ENCODE measurements around the gene ARG1.
"Not testable (repeated sequence)": the region's sequence is repeated elsewhere in the genome, so short reads cannot be mapped to it uniquely, and the experiment has no call there.

ARG1 gene

GRCh38 chr6:131572686-131573415 lies at the start of gene ARG1:
TSS of gene ARG1 (plus strand) at chr6:131573226. CDS start at chr6:131573283, 57 bp downstream.
- DNase-seq = no peak

GRCh38 chr6:131523988-131524673 lies 48.9 kb upstream of the ARG1 start:
- no peak for DNase-seq

- DNase-seq = peak; percentile 13
These were observed 48.2 kb upstream of the ARG1 start for GRCh38 chr6:131524695-131525336.

- not testable (repeated sequence) for DNase-seq
These were observed 42.1 kb upstream of the ARG1 start for GRCh38 chr6:131530936-131531335.

GRCh38 chr6:131531681-131532080 lies 41.3 kb upstream of the ARG1 start:
- DNase-seq = not testable (repeated sequence)

GRCh38 chr6:131532580-131533039 lies 40.4 kb upstream of the ARG1 start:
- DNase-seq = peak; percentile 67

- not testable (repeated sequence) for DNase-seq
These were observed 34.4 kb upstream of the ARG1 start for GRCh38 chr6:131538615-131539014.

- no peak for DNase-seq
These were observed 27.7 kb upstream of the ARG1 start for GRCh38 chr6:131545317-131545716.

- no peak for DNase-seq
These were observed 25.5 kb upstream of the ARG1 start for GRCh38 chr6:131547488-131547887.

- DNase-seq = no peak
These were observed 24.6 kb upstream of the ARG1 start for GRCh38 chr6:131548441-131548840.

- no peak for DNase-seq
These were observed 23.2 kb upstream of the ARG1 start for GRCh38 chr6:131549811-131550210.

GRCh38 chr6:131551902-131552301 lies 21.1 kb upstream of the ARG1 start:
- DNase-seq = no peak

GRCh38 chr6:131552572-131552971 lies 20.5 kb upstream of the ARG1 start:
- no peak for DNase-seq

GRCh38 chr6:131555992-131556391 lies 17.0 kb upstream of the ARG1 start:
- DNase-seq = no peak

- no peak for DNase-seq
These were observed 14.1 kb upstream of the ARG1 start for GRCh38 chr6:131558922-131559321.

GRCh38 chr6:131561925-131562707 lies 10.9 kb upstream of the ARG1 start:
- no peak for DNase-seq

GRCh38 chr6:131565056-131565455 lies 8.0 kb upstream of the ARG1 start:
- no peak for DNase-seq

GRCh38 chr6:131568726-131569125 lies 4.3 kb upstream of the ARG1 start:
- no peak for DNase-seq

- DNase-seq = no peak
These were observed 1.1 kb downstream of the ARG1 start for GRCh38 chr6:131574133-131574532.

GRCh38 chr6:131574686-131575085 lies 1.7 kb downstream of the ARG1 start:
- DNase-seq = no peak

- DNase-seq = no peak
These were observed 2.9 kb downstream of the ARG1 start for GRCh38 chr6:131575834-131576478.

- no peak for DNase-seq
These were observed 8.5 kb downstream of the ARG1 start for GRCh38 chr6:131581523-131581922.

GRCh38 chr6:131586543-131586942 lies 13.5 kb downstream of the ARG1 start:
- DNase-seq = no peak
